Measurements from ENCODE around the gene GABRG1. TPM values are rescaled to one million over a fixed set of nuclear protein-coding genes. Genes with fewer than 3 reads are reported as not detected.

Gene GABRG1
- total and polyA plus RNA-seq, 2 experiments from 2014 or later, result 0.34 to 1.6 TPM

GRCh38 chr4:46051392-46051791, 72.5 kb downstream of the GABRG1 start:
- Histone ChIP-seq H3K27me3 (ENCODE audit: insufficient read depth) (no peaks in the 10 kb centered on the region), H3K79me2 (replicated peaks; ENCODE audit: insufficient read depth) (no peaks in the 10 kb centered on the region), H3K4me1 (ENCODE audit: insufficient read depth) (no peaks in the 10 kb centered on the region), H3K9me2 (ENCODE audit: insufficient read depth) (no peaks in the 10 kb centered on the region), H2AFZ (no peak overlapping the region), H3K4me2 (no peak overlapping the region), H4K20me1 (replicated peaks; ENCODE audit: insufficient read depth) (no peaks in the 10 kb centered on the region), H3K36me3 (ENCODE audit: insufficient read depth) (no peaks in the 10 kb centered on the region), H3K27ac (ENCODE audit: low read depth) (no peak overlapping the region), H3F3A (replicated peaks; ENCODE audit: low read depth) (no peaks in the 10 kb centered on the region), H3K4me3 (no peak overlapping the region)
- DNase-seq (ENCODE audit: low spot score) (no peak), ATAC-seq (no peak)
- TF ChIP-seq CREB1 (CRISPR knock-in tag; IDR thresholded peaks at IDR 0.05; ENCODE audit: low read depth) (no peak), ZNF114 (CRISPR knock-in tag; IDR thresholded peaks at IDR 0.05) (no peak), STAT1 (IDR thresholded peaks at IDR 0.05; ENCODE audit: unreplicated experiment) (no peak), NANOG (IDR thresholded peaks at IDR 0.05; ENCODE audit: borderline replicate concordance) (no peak), ZNF462 (CRISPR knock-in tag; IDR thresholded peaks at IDR 0.05) (no peak), ZNF331 (CRISPR knock-in tag; IDR thresholded peaks at IDR 0.05; ENCODE audit: low read depth) (no peak), JUNB (IDR thresholded peaks at IDR 0.05; ENCODE audit: unreplicated experiment) (no peak), REST (IDR thresholded peaks at IDR 0.05; ENCODE audit: unreplicated experiment) (no peak), POLR2AphosphoS5 (IDR thresholded peaks at IDR 0.05; ENCODE audit: low read depth) (no peak), EZH2phosphoT487 (IDR thresholded peaks at IDR 0.05; ENCODE audit: unreplicated experiment) (no peak), CTCF (conservative IDR thresholded peaks at IDR 0.05; ENCODE audit: low read depth in 2 of 2) (no peak), EZH2 (IDR thresholded peaks at IDR 0.05; ENCODE audit: low read depth, unreplicated experiment) (no peak), ETS1 (IDR thresholded peaks at IDR 0.05) (no peak)
- Mint-ChIP-seq H3K4me1 (no peaks in the 10 kb centered on the region), H3K27ac (no peak overlapping the region), H3K4me3 (no peak overlapping the region), H3K36me3 (ENCODE audit: low read depth) (peaks cover 9% of the 10 kb centered on the region; the same call in 2 of the 3 replicates), H3K9me3 (peaks cover 57% of the 10 kb centered on the region), H3K27me3 (ENCODE audit: insufficient read depth, low read depth, poor library complexity) (peaks cover 3% of the 10 kb centered on the region)
